GM12878 (cell line): ENCODE data around the gene SCP2D1. TPM values are rescaled to one million over a fixed set of nuclear protein-coding genes. Genes with fewer than 3 reads are reported as not detected.

ENCODE experiments used
- ATAC-seq: fragments of 200-7000 bp; cut with Tn5 transposase; 3 replicates; pipeline ENCODE4 v1.9.1; 2020; ENCODE audit warnings: mild to moderate bottlenecking, moderate library complexity
- BruUV-seq: library from RNA; stranded (reverse); fragments of 400-500 nt; replicated peaks from 2 replicates; lab custom pipeline; 2021; lab: Mats Ljungman, UMichigan
- CTCF ChIA-PET: fragments of 300-600 bp; sonication (Branson Sonifier 250); formaldehyde crosslinking; extraction: SDS; loops from one replicate; lab custom pipeline; 2021; ENCODE audit warnings: inconsistent platforms; lab: Yijun Ruan, JAX
- POLR2A ChIA-PET: fragments of 350-600 bp; formaldehyde crosslinking; extraction: SDS; loops from one replicate; lab custom pipeline; 2021; ENCODE audit warnings: inconsistent platforms; lab: Charles Lee
- RAD21 ChIA-PET: fragments of 300-600 bp; sonication (Branson Sonifier 250); formaldehyde crosslinking; loops from one replicate; lab custom pipeline; 2023; ENCODE audit warnings: antibody characterized with exemption; ENCODE audit not compliant: unreplicated experiment; lab: Charles Lee
- SMC1A ChIA-PET: fragments of 300-600 bp; sonication (Branson Sonifier 250); formaldehyde crosslinking; loops from one replicate; lab custom pipeline; 2023; ENCODE audit not compliant: unreplicated experiment, uncharacterized antibody; lab: Charles Lee
- DNase-seq: peaks from one replicate; pipeline ENCODE4 v3.0.0-alpha.2; 2011; ENCODE audit warnings: low read depth, low spot score
- FAIRE-seq: peaks from 3 replicates; lab custom pipeline; 2011; peaks lifted over from hg19 to GRCh38; lab: Jason Lieb, UNC
- H2AFZ ChIP-seq: 2 replicates; pipeline ENCODE4 v1.6.0; 2011; ENCODE audit warnings: low read depth, low read length, control low read depth; ENCODE audit not compliant: control insufficient read depth
- H3K27ac ChIP-seq: 2 replicates; pipeline ENCODE4 v1.5.1; 2011; ENCODE audit warnings: control low read depth; ENCODE audit not compliant: control insufficient read depth, insufficient read depth
- H3K27me3 ChIP-seq, 2 experiments: replicated peaks in 1 of 2; 2 replicates each; pipeline versions ENCODE4 v1.6.0 to v1.6.1; 2011; ENCODE audit warnings: low read length in 1 of 2; ENCODE audit not compliant: control insufficient read depth in 2 of 2, insufficient read depth in 2 of 2
- H3K36me3 ChIP-seq, 2 experiments: 2 replicates each; pipeline ENCODE4 v1.5.1; 2011; ENCODE audit warnings: low read length in 1 of 2; ENCODE audit not compliant: control insufficient read depth in 2 of 2, insufficient read depth in 2 of 2
- H3K4me1 ChIP-seq: 2 replicates; pipeline ENCODE4 v1.6.1; 2011; ENCODE audit warnings: mild to moderate bottlenecking, low read length, moderate library complexity, mixed read lengths; ENCODE audit not compliant: control insufficient read depth, insufficient read depth
- H3K4me2 ChIP-seq: 2 replicates; pipeline ENCODE4 v1.6.0; 2011; ENCODE audit warnings: control low read depth; ENCODE audit not compliant: control insufficient read depth, insufficient read depth
- H3K4me3 ChIP-seq: fragments of 200-600 bp; sonication (generic); 2 replicates; pipeline ENCODE4 v1.5.1; 2016
- H3K79me2 ChIP-seq: 2 replicates; pipeline ENCODE4 v1.6.0; 2011; ENCODE audit warnings: low read length; ENCODE audit not compliant: control insufficient read depth, insufficient read depth
- H3K9ac ChIP-seq: 2 replicates; pipeline ENCODE4 v1.8.0; 2011; ENCODE audit warnings: low read length, control low read depth, mixed read lengths; ENCODE audit not compliant: control insufficient read depth, insufficient read depth
- H3K9me3 ChIP-seq: replicated peaks from 3 replicates; pipeline ENCODE4 v1.5.1; 2011; ENCODE audit warnings: mild to moderate bottlenecking, low read length; ENCODE audit not compliant: control insufficient read depth, insufficient read depth
- H4K20me1 ChIP-seq: 2 replicates; pipeline ENCODE4 v1.6.0; 2011; ENCODE audit not compliant: control insufficient read depth, insufficient read depth
- BCL3 ChIP-seq: IDR thresholded peaks from 2 replicates; pipeline ENCODE4 v1.6.1; 2011; ENCODE audit warnings: borderline replicate concordance, low read depth, mild to moderate bottlenecking, moderate library complexity, low read length; ENCODE audit not compliant: insufficient read depth, poor library complexity, severe bottlenecking
- CEBPB ChIP-seq, 2 experiments: fragments of 150-350 bp in 1 of 2; IDR thresholded peaks; 2 replicates each; pipeline ENCODE4 v1.6.1; 2012 to 2014; ENCODE audit warnings: low read depth in 2 of 2, low read length in 2 of 2, borderline replicate concordance in 1 of 2, inconsistent platforms in 1 of 2
- ETV6 ChIP-seq, 2 experiments: fragments of 450-650 bp in 1 of 2; IDR thresholded peaks in 1 of 2; conservative IDR thresholded peaks in 1 of 2; 2 replicates each; pipeline ENCODE4 v1.6.1; 2014; ENCODE audit warnings: antibody characterized with exemption in 1 of 2, borderline replicate concordance in 1 of 2, low read depth in 1 of 2, mild to moderate bottlenecking in 1 of 2, moderate library complexity in 1 of 2
- FOS ChIP-seq: IDR thresholded peaks from 3 replicates; pipeline ENCODE4 v1.6.1; 2011; ENCODE audit warnings: borderline replicate concordance; ENCODE audit not compliant: insufficient read length; ENCODE audit errors: extremely low read depth
- HSF1 ChIP-seq: fragments of 150-350 bp; IDR thresholded peaks from 2 replicates; pipeline ENCODE4 v1.6.1; 2014; ENCODE audit warnings: mild to moderate bottlenecking, low read depth, low read length
- IKZF2 ChIP-seq, 2 experiments: fragments of 450-650 bp; IDR thresholded peaks; 2 replicates each; pipeline ENCODE4 v1.6.1; 2017; ENCODE audit warnings: mild to moderate bottlenecking in 2 of 2, moderate library complexity in 2 of 2
- LARP7 ChIP-seq: fragments of 450-650 bp; IDR thresholded peaks from 2 replicates; pipeline ENCODE4 v1.6.1; 2017; ENCODE audit warnings: mild to moderate bottlenecking
- NR2C2 ChIP-seq: IDR thresholded peaks from 2 replicates; pipeline ENCODE4 v1.6.1; 2011; ENCODE audit warnings: borderline replicate concordance, low read depth; ENCODE audit not compliant: control insufficient read depth, insufficient read length
- SMAD5 ChIP-seq: IDR thresholded peaks from 2 replicates; pipeline ENCODE4 v1.6.1; 2016; ENCODE audit warnings: antibody characterized with exemption, low read depth
- SMARCA5 ChIP-seq: fragments of 450-650 bp; IDR thresholded peaks from 2 replicates; pipeline ENCODE4 v1.6.1; 2017; ENCODE audit warnings: mild to moderate bottlenecking
- STAT1 ChIP-seq: fragments of 450-650 bp; conservative IDR thresholded peaks from 2 replicates; pipeline ENCODE4 v1.6.1; 2014; ENCODE audit warnings: antibody characterized with exemption, mild to moderate bottlenecking
- TAF1 ChIP-seq: IDR thresholded peaks from 2 replicates; pipeline ENCODE4 v1.6.1; 2011; ENCODE audit warnings: mild to moderate bottlenecking, low read depth, low read length, borderline replicate concordance
- YBX1 ChIP-seq: fragments of 450-650 bp; IDR thresholded peaks from 2 replicates; pipeline ENCODE4 v1.6.1; 2016; ENCODE audit warnings: antibody characterized with exemption
- WGBS: methylation state at CpG from one replicate; pipeline ENCODE4 v1.1.6; 2016; ENCODE audit warnings: low lambda C conversion rate; ENCODE audit not compliant: insufficient replicate concordance, insufficient coverage; ENCODE audit errors: missing lambda C conversion rate; 5-methylcytosine and 5-hydroxymethylcytosine counted together
- in situ Hi-C: fragments of 300-500 bp; cut with MboI; formaldehyde crosslinking; loops from 9 replicates; pipeline ENCODE4 v1.14.3; 2018; ENCODE audit warnings: mixed read lengths
- intact Hi-C: fragments of 100-400 bp; cut with micrococcal nuclease; formaldehyde crosslinking; loops from one replicate; pipeline ENCODE4 v1.14.2; 2022; ENCODE audit not compliant: unreplicated experiment
- polyA plus RNA-seq, 11 experiments: library from polyadenylated mRNA; depleted of rRNA in 4 of 11; unstranded in 6 of 11; stranded (reverse) in 5 of 11; fragments of >200 nt; fragmentation: Nextera tagmentation in 4 of 11; fragmentation: Illumina TruSeq in 1 of 11; extraction: Ambion mirVana in 4 of 11; extraction: Trizol in 1 of 11; gene quantifications; 1 replicate in 1 of 11; 2 replicates in 10 of 11; pipeline versions ENCODE4 v1.2.1 to v1.2.3, GENCODE V29; 2011 to 2016; ENCODE audit warnings: inconsistent platforms in 2 of 11, missing spikeins in 2 of 11, low read depth in 1 of 11
- total RNA-seq, 4 experiments: library from RNA; depleted of rRNA in 3 of 4; stranded (reverse); fragments of >200 nt in 3 of 4; fragmentation: Illumina TruSeq in 1 of 4; extraction: Trizol in 1 of 4; gene quantifications; 2 replicates each; pipeline versions ENCODE4 v1.2.1 to v1.2.3, GENCODE V29; 2013 to 2021
- TF ChIP-seq, protein P1 (sequence below): fragments of 150-350 bp; IDR thresholded peaks from 2 replicates; pipeline ENCODE4 v1.6.1; 2016; ENCODE audit warnings: low read depth, low read length
- TF ChIP-seq, protein P2 (sequence below): IDR thresholded peaks from 2 replicates; pipeline ENCODE4 v1.6.1; 2011; ENCODE audit warnings: low read depth, mild to moderate bottlenecking, low read length, moderate library complexity, borderline replicate concordance; ENCODE audit errors: extremely low read depth
- TF ChIP-seq, protein P3 (sequence below): IDR thresholded peaks from 2 replicates; pipeline ENCODE4 v1.6.1; 2012; ENCODE audit warnings: low read depth, low read length, improper control_type of control experiment

The SCP2D1 gene
- total and polyA plus RNA-seq, 10 of the 15 experiments (the other 5 are each of a cell fraction or from before 2014, with no cell fraction given): not detected

- in situ Hi-C loops (no loop called here), intact Hi-C loops (no loop called here)
- H3K4me3 ChIP-seq: no peak overlapping the region
- no peak overlapping the region for H3K4me2 ChIP-seq
- H3K27ac ChIP-seq: no peak overlapping the region
- ChIA-PET POLR2A (no interaction called here), SMC1A (no interaction called here), RAD21 (no interaction called here), CTCF (no interaction called here)
- no peak for FAIRE-seq
- BruUV-seq: no TSS peak
- no peak overlapping the region for H3K9ac ChIP-seq
- DNase-seq: no peak
- H3K4me1 ChIP-seq: no peaks in the 10 kb centered on the region
- WGBS: 38% methylated on average over 4 of the region's 4 CpGs
- no peaks in the 10 kb centered on the region for H4K20me1 ChIP-seq
- no peaks in the 10 kb centered on the region for H3K27me3 ChIP-seq
- no peaks in the 10 kb centered on the region for H3K36me3 ChIP-seq
- ATAC-seq: no peak
- no peaks in the 10 kb centered on the region for H3K9me3 ChIP-seq
- no peaks in the 10 kb centered on the region for H3K79me2 ChIP-seq
- no peak overlapping the region for H2AFZ ChIP-seq
- no peak for TF ChIP-seq CEBPB (IDR thresholded peaks at IDR 0.05; ENCODE audit: borderline replicate concordance in 1 of 2, low read depth in 2 of 2, low read length in 2 of 2)
- TF ChIP-seq LARP7: no peak
- no peak for TF ChIP-seq HSF1
- TF ChIP-seq, protein P1, sequence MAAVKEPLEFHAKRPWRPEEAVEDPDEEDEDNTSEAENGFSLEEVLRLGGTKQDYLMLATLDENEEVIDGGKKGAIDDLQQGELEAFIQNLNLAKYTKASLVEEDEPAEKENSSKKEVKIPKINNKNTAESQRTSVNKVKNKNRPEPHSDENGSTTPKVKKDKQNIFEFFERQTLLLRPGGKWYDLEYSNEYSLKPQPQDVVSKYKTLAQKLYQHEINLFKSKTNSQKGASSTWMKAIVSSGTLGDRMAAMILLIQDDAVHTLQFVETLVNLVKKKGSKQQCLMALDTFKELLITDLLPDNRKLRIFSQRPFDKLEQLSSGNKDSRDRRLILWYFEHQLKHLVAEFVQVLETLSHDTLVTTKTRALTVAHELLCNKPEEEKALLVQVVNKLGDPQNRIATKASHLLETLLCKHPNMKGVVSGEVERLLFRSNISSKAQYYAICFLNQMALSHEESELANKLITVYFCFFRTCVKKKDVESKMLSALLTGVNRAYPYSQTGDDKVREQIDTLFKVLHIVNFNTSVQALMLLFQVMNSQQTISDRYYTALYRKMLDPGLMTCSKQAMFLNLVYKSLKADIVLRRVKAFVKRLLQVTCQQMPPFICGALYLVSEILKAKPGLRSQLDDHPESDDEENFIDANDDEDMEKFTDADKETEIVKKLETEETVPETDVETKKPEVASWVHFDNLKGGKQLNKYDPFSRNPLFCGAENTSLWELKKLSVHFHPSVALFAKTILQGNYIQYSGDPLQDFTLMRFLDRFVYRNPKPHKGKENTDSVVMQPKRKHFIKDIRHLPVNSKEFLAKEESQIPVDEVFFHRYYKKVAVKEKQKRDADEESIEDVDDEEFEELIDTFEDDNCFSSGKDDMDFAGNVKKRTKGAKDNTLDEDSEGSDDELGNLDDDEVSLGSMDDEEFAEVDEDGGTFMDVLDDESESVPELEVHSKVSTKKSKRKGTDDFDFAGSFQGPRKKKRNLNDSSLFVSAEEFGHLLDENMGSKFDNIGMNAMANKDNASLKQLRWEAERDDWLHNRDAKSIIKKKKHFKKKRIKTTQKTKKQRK: no peak
- TF ChIP-seq FOS: no peak
- TF ChIP-seq IKZF2 (IDR thresholded peaks at IDR 0.05): no peak
- TF ChIP-seq TAF1: no peak
- no peak for TF ChIP-seq BCL3
- TF ChIP-seq SMAD5: no peak
- TF ChIP-seq SMARCA5: no peak
- TF ChIP-seq STAT1: no peak
- TF ChIP-seq YBX1: no peak
- no peak for TF ChIP-seq ETV6 (conservative IDR thresholded peaks at IDR 0.05 in 1 of 2, IDR thresholded peaks at IDR 0.05 in 1 of 2; ENCODE audit: borderline replicate concordance in 1 of 2, low read depth in 1 of 2)
- TF ChIP-seq, protein P2, sequence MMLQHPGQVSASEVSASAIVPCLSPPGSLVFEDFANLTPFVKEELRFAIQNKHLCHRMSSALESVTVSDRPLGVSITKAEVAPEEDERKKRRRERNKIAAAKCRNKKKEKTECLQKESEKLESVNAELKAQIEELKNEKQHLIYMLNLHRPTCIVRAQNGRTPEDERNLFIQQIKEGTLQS: no peak
- TF ChIP-seq, protein P3, sequence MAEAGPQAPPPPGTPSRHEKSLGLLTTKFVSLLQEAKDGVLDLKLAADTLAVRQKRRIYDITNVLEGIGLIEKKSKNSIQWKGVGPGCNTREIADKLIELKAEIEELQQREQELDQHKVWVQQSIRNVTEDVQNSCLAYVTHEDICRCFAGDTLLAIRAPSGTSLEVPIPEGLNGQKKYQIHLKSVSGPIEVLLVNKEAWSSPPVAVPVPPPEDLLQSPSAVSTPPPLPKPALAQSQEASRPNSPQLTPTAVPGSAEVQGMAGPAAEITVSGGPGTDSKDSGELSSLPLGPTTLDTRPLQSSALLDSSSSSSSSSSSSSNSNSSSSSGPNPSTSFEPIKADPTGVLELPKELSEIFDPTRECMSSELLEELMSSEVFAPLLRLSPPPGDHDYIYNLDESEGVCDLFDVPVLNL: no peak
- no peak for TF ChIP-seq NR2C2
Observed at GRCh38 chr20:18832546-18833200, 19.1 kb downstream of the SCP2D1 start.
